Stimulated activated CD8-positive, alpha-beta memory T cell treated with anti-CD3 and anti-CD28 coated beads, Interleukin-2, amount 100 ng/mL, for 1 hour (primary cell): Measurements from ENCODE around the gene JUN.

ENCODE experiments used
- DNase-seq, 2 donors: peaks; one replicate each; pipeline ENCODE4 v3.0.0-alpha.2; 2020; ENCODE audit warnings: low read depth in 2 of 2

JUN gene

DNA sequence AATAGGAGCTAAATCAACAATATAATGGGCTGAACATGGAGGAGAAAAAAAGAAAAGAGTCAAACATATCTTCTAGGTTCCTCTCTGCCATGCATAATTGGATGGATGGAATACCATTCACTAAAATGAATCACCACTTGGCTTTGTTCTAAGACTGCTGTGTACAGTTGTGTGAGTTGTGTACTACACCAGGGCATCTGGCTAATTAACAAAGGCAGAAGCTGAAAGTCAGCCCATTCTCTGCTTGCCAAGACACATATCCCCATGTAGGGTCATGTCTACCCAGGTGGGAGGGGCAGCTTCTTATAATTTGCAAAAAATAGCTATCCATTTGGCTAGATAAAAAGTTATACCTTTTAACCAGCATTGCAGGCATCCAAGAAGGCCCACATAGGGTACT lies 21.0 kb downstream of the JUN start:
- no peak for DNase-seq

DNA sequence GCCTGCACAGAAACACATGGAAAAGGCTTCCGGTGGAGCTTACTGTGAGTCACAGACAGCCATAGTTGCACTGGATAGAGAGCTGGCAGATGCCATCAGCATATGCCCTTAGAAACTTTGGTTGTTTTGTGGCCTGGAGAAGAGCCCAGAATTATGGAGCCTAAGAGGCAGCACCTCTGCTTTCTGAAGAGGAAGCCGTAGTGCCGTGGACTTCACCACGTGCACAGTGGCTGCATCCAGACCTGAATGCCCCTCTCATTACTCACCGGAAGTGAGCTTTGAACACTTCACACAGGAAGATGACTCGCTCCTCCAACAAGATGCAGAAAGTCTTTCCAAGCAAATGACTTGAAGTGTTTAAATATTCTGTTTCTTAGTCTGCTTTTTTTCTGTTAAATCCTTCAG lies 28.4 kb downstream of the JUN start:
- DNase-seq = peak; percentile 18 to 35

DNA sequence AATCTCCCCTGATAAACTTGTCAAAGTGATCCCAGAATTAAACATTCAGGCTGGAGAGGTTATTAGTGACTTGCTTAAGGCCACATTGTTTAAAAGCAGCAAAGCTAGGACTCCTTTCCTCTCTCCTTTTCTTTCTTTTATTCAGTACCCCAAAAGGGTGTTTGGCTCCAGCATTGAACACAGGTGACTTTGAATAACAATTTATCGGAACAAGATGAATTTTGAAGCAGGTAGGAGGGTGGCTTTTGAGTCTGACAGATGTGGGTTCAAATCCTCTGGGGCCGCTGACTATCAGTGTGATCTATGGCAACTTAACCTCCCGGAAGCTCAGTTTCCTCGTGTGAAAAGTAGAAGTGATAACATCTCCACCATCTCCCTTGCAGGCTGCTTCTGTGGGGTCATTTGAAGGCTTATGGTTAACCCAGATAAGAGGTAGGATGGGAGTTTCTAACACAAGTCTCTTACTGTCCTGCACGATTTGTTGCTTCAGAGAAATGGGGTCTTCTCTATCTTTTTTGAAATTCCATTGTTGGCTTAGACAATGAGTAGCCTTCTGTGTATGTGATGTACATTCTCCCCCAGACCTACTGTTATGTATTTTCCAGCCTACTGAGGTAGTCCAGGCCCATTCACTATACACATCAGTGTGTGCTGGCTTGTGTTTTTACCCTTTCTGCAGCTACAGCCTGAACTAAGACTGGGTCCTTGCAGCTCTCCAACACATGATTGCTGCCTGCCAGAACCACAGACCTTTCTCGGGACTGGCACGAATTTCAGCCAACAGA lies 29.0 kb downstream of the JUN start:
- no peak for DNase-seq

DNA sequence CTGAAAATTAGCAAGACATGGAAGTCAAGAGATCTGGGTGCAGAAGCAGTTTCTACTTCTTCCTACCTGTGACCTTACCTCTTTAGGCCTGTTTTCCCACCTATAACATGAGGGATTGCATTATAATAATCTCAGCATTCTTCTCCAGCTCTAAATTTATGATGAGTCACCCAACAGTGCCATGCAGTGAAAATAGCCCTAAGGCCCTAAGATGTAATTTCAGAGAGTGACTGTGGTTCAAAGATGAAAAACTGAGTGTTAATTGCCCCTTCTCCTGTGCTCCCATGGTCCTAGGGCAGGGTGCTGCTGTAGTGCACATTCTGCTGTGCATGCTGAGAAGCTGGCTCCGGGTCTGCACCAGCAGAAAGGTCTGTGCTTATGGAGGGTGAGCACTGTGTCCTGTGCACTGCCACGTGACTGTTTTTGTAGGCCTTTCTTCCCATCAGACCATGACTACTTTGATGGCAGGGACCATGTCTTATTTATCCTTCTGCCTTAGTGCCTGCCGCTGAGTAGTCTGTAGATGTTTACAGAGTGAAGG lies 29.7 kb downstream of the JUN start:
- no peak for DNase-seq

DNA sequence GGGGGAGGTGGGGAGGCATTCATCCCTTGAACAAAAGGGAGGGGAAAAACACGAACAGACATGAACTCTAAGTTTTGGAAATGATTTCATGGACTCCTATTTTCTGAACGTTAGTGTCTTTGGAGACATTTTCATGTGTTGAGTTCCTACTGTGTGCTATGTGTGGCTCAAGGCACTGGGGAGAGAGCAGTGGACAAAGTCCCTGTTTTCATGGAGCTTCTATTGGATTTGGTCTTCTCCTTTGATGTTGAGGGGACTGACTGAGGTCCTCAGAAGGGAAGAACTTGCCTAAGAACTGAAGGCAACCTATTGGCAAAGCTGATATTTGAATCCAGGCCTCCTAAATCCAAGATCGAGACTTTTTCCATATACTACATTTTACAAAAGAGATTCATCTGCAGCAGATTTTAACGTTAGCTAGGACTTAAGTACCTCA lies 30.4 kb downstream of the JUN start:
- DNase-seq = no peak

DNA sequence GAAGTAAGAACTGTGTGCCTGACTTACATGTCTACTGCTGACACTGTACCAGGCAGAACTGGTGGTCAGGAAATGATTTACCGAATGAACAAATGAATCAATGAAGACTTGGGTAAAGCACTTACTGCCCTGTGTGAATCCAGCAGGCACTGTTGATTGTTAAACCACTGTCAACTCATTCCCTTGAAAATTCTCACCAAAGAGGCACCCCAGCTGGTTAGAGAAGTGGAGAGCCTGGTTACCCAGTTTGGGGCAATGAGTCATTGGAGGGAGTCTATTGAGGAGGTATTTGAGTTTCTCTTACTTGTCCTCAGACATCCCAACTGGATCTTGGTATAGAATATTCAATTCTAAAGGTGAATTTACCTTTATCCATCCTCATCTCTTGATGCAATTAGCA lies 34.2 kb downstream of the JUN start:
- DNase-seq = no peak

DNA sequence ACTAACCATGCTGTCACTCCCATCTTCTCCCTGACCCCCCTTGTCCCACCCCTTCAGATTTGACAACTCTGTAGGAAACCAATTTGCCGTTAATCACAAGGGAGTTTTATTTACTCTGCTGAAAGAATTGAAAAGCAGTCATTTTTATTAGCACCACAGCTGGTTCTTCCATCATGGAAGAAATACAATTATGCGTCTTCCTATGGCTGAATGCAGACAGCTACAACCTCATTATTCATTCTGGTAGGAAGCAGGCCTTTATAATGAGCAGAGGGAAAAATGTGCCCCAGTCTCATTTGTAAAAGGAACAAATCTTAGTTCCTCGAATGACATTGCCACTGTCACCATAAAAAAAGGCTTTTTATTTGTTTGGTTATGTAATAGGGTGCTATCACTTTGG lies 35.2 kb downstream of the JUN start:
- DNase-seq = no peak

DNA sequence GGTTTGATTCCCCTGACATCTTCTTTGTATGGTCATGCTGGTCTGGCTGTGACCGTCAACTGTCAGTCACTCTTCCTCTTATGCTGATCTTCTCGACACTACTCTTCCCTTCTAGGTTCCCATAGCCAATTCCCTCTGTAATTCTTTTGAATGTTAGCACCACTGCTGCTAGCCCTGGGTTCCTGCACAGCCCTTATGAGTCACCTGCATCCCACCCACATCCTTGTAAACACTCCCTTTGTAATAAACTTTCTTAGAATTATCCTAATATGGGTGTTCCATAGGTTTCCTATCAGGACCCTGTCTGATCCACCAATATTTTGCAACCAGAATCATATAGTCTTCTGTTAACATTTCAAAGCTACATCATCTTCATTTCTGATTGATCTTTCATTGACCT lies 37.1 kb downstream of the JUN start:
- no peak for DNase-seq

DNA sequence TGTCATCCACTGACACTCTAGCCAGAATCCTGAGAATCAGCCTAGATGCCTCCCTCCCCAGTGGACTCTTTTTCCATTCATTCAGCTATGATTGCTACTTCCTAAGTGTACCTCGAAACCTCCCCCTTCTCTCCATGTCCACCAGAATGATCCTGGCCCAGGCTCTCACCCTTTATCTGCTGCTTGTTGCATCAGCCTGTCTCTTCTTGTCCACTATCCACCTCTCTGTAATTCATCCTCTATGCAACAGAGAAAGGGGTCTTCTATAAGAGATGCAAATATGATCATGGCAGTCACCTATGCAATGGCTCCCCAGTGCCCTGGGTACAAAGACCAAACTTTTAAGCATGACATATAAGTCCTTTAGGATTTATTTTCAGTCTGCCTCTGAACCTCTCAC lies 37.7 kb downstream of the JUN start:
- no peak for DNase-seq

DNA sequence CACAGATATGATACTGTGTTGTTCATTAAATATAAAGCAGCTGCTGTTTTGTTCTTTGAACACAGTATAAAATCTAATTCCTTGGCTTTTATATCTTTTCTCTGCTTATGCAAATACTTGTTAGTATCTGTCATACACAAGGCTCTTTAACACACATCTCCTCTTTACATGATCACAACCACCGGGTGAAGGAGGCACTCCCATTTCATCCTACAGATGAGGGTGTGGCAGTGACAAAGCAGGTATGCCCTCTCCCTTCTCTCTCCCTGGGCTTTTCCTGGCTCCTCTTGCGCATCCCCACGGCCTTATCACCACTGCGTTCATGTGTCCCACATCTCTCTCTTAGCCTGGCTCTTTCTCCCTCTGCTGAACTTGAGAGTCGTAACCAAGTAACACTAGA lies 38.2 kb downstream of the JUN start:
- no peak for DNase-seq

DNA sequence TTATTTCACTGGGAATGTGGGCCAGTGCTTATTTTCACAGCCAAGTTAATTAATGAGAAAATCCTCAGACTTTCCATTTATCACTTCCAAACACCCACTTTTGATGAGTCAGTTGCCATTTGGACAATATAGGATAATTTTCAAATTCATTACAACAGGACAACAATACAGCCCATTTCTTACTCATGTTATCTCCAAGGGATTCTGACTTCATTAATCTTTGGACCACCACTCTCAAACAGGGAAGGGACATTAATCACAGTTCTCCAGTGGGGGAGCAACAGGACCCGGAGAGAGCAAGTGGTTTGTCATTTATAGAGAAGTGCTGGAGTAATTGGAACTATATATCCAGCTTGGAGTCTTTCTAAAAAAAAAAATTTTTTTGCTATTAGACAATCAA lies 38.7 kb downstream of the JUN start:
- DNase-seq = no peak

DNA sequence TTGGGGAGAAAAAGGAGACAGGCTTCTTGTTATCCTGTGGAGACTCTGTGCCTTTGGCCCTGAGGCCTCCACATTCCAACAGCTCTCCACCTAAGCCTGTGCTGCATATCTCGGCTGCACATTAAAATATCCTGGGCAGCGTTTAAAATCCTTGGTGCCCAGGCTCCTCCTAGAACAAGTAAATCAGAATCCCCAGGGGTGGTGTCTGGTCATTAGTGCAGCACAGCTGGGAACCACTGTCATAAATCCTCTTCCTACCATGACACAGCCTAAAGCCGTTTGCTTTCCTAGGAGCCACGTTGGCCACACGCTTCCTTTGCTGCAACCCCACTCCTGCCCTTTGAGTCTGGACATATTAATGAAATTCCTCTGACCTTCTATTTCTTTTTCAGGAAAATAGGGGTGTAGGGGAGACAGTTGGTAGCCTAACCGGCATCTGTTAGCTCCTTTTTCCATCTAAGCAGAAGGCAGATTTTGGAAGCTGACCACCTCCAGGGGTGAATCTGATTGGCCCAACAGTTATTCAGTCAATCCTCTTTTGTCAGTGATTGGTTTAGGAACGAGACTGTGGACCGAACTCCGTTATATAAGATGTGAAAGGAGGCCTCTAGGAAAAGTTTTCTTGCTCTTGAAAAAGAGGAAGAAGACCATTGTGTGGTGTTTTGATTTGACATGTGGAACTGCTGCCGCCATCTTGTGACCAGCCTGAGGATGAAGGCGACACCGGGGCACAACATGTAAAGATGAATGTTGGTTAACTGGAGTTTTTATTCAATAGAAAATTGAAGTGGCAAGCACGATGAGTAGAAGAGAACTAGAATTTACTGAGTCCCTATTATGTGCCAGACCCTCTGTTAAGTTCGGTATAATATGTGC lies 41.9 kb downstream of the JUN start:
- DNase-seq = no peak

DNA sequence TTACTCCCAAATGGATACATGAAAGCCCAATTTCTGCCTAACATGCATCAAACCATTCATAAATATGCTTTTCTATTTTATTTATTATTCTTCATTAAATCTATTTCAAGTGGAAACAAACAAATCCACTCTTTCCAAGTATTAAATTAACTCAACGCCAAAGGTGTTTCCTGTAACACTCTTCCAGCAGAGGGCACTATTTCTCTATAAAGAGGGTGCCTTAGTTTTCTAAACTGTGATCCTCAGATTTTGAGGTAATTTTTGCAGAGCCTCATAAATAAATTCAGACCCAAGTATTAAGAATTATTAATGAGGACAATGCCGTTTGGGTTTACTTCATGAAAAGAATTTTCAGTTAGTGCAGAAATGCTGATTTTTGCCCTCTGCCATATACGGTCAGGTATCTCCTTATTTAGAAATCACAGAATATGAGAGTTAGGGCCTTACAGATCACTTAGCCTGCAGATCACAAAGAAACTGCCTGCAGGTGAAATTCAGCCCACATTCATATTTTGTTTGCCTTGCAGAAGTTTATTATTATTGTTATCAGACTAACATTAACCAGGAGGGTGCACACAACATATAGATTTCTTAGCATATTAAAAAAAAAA lies 43.9 kb downstream of the JUN start:
- DNase-seq = no peak

DNA sequence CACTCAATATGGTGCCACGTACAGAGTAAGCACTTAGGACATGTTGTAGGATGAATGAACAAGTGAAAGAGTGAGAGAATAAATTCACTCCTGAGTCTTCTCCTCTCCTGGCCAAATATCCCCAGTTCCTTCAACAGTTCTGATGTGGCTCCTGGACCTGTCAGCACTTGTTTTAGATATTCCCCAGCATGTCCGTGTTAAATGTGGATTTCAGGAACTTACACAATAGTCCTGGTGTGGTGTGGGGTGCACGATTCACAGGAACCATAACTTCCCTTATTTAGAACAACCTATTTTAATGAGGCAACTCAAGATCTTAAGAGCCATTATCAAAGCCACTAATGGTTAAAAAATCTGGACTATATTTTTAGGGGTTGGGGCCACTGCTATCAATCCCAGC lies 45.0 kb downstream of the JUN start:
- DNase-seq = no peak

DNA sequence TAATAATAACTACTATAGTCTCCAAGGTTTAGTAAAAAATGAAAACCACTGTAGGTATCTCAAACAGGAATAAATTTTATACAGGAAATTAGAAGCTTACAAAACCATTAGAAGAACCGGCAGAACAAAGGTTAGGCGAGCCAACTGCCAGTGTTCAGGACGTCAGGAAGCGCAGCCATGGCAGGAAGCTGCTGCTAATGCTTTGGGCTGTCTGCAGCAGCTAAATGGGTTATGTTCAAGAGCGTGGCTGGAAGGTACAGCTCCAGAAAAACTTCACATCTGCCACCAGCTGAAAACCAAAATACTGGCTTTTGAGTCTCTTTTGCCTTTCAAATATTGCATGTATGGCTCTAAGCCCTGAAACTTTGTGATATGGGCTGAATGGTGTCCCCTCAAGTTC lies 48.3 kb downstream of the JUN start:
- DNase-seq = no peak

DNA sequence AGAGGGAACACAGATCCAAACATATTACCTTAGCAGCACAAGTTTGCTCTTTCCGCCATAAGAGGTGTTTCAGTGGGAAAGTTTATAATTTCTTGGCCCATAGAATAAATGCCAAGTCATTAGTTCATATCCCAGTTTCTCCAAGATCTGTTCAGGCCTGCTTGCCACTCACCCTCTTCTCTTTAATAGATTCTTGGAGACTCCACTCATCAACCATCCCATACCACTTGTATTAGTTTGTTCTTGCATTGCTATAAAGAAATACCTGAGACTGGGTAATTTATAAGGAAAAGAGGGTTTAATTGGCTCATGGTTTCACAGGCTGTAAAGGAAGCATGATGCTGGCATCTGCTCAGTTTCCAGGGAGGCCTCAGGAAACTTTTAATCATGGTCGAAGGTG lies 49.2 kb downstream of the JUN start:
- no peak for DNase-seq

DNA sequence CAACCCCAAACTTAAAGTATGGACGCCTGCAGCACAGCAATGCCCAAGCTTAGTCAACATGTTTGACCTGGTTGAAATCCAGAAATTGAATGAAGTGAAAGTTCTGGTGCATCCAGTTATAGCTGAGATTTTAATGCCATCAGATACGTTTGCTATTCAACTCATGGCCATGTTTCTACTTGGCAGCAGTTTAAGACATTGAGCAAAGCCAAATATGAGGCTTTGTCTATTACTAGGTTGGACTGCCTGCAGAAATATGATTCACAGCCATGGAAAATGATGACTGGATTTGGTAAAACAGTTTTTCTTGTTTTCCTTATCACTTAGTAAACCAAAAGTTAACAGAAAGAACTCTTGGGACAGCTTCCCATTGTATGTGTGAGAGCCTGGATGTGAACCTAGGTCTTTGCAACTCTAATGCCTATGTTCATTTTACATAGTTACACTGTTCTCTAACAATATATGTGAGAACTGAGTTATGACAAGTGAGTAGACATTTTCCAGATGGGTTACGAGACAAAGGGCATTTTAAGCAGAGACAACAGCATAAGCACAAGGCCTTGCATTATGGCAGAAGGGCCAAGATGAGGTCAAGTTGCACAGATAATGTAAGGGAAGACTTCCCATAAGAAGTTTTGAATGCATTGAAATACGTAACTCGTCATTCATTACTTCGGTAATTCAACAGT lies 51.6 kb downstream of the JUN start:
- no peak for DNase-seq
